ENCODE results near the gene KIAA0930.

KIAA0930 gene

GRCh38 chr22:45212992-45213751, 27.5 kb downstream of the KIAA0930 start:
- DNase-seq = no peak

- DNase-seq = no peak
These were observed 28.4 kb downstream of the KIAA0930 start for GRCh38 chr22:45212306-45212709.

DNA sequence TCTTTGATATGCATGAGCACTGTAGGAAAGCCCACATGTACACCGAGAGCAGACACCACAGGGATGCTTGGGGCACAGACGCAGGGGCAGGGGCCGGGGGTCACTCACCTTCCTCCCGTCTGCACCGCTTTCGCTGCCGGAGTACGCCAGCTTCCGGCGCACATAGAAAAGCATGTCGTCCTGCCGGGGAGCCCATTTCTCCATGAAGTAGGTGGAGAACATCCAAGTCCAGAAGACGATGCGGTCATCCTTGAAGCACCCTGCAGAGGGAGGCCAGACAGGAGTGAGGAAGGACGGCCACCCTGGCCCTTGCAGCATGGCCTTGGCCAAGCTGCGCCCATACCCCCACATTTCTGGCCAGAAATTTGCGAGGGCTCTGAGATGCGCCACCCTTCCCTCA, 28.8 kb downstream of the KIAA0930 start:
- DNase-seq = no peak

GRCh38 chr22:45211435-45211834, 29.3 kb downstream of the KIAA0930 start:
- DNase-seq = no peak

DNA sequence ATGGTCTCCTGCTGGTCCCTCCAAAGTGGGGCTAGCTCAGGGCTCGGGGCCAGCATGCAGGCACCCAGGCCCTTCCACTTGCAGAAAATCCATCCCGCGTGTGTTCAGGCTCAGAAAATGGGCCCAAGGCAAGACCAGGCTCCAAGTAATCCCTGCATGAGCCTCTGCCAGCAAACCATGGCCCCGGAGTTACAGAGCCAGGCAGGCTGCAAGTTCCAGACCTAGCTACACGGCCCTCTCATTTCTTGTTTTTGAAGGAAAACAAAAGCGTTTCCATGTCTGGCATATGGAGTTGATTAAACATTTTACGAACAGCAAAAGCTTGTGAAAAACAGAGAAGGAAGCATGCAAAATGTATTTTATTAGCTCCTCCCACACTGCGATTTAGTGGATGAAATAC, 29.7 kb downstream of the KIAA0930 start:
- no peak for DNase-seq

- no peak for DNase-seq
These were observed 30.1 kb downstream of the KIAA0930 start for GRCh38 chr22:45210577-45210976.

DNA sequence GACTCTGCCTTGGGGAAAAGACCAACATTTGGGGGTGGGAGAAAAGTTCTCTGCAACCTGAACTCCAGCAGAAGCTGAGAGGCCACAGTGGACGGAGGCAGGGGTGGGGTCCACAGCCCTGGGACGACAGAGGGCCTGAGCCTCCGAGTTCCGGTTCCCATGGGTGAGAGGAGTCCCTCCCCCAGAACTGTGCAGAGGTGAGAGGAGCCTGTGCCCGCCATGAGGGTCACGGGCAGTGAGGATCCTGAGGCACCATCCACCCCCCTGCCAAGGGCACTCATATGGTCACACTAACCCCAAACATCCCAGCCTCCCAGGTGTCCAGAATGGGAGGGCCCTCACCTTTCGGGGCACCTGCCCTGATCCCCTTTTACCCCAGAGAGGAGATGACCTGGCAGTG, 30.5 kb downstream of the KIAA0930 start:
- no peak for DNase-seq

- no peak for DNase-seq
These were observed 31.5 kb downstream of the KIAA0930 start for GRCh38 chr22:45208993-45209838.

- DNase-seq = no peak
These were observed 32.0 kb downstream of the KIAA0930 start for GRCh38 chr22:45208696-45208992.

DNA sequence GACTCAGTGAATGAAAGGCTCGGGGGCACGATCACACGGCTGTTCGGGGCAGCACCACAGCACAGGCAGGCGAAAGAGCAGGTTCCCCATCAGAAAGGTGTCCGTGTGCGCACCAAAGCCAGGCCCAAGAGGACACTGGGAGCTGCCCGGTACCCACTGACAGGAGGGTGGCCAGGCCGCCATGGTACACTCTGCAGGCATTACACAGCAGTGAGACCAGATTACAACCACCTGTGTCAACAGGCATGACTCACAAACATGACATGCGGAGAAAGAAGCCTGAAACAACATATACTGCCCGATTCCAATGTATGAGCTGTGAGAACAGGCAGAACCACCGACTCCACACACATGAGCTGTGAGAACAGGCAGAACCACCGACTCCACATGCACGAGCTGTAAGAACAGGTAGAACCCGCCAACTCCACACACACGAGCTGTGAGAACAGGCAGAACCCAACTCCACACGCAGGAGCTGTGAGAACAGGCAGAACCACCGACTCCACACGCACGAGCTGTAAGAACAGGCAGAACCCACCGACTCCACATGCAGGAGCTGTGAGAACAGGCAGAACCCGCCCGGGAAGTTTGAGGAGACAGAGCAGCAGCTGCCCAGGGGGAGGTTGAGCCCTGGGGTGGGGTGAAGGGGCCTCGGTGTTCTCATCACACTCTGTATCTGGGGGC, 32.6 kb downstream of the KIAA0930 start:
- no peak for DNase-seq

DNA sequence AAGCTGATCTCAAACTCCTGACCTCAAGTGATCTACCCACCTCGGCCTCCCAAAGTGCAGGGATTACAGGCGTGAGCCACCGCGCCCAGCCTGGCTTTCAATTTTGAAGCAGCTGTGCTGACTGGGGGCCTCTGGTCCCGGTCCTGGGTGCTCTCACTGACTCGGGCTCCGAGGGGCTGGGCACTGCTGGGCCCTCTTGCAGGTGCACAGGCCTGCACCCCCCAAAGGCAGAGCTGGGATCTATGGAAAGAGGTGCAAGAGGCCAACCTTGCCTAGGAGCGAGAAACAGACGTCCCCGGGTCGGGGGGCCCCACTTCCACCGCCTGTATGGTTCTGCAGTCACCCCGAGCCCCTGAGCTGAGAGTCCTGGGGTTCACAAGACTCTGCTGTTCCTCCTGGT, 33.2 kb downstream of the KIAA0930 start:
- DNase-seq = no peak

- no peak for DNase-seq
These were observed 34.5 kb downstream of the KIAA0930 start for GRCh38 chr22:45206233-45206632.

DNA sequence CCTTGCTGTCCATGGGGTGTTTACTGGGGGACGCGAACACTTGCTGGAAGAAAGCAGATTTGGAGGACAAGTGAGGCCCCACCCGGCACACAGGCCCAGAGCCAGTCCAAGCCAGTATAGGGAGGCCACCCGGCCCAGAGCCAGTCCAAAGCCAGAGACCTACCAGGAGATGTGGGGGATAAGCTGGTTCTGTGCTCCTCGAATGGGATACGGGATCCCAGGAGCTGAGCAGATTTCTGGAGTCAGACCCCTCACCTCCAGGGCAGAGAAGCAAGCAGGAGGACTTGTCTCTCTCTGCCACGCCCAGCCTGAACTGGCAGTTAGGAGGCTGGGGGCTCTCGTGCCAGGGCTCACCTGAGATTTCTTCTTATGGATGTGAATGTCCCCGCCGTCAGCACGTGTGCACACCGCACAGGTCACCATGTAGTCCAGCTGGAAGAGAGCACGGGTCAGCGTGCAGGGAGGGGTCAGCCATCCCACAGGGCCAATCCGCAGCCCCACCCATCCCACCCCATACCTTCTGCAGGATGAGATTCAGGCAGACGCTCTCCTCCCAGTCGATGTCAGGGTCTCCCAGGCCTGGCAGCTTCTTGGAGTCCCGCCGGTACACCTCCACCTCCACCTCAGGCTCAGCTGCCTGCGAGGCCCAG, 35.3 kb downstream of the KIAA0930 start:
- no peak for DNase-seq

DNA sequence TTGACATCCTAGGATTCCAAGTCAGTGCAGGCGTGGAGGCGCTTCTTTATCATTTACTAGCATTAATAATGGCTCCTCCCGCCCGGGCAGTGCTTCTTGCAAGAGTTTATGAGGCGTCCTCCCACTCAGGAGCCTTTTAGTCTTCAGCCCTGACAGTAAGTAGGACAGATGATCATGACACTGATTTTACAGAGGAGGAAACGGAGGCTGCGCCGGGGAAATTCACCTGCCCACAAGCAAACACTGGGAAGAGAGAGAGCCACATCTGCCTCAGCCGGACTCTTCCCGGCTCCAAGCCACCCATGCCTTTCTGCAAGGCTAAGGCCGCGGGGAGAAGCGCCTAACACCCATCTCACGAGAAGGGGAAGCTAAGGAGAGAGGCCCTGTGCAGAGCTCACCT, 35.9 kb downstream of the KIAA0930 start:
- no peak for DNase-seq

DNA sequence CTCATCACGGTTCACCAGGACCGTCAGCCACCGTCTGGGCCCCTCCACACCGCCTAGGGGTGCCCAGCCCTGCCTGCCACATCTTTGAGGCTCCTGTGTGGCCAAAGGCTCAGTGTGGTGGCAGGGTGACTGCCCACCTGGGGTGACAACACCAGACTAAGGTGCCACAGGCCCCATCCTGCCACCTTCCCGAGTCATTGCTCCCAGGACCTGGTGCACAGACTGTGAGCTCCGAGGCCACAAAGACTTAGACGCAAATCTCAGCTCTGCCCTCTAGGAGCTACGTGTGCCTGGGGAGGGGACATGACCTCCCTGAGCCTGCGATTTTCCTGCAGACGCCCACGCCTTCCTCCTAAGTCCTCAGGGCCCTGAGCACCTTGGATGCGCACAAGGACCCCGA, 36.5 kb downstream of the KIAA0930 start:
- no peak for DNase-seq

GRCh38 chr22:45203150-45203951, 37.3 kb downstream of the KIAA0930 start:
- DNase-seq = no peak

DNA sequence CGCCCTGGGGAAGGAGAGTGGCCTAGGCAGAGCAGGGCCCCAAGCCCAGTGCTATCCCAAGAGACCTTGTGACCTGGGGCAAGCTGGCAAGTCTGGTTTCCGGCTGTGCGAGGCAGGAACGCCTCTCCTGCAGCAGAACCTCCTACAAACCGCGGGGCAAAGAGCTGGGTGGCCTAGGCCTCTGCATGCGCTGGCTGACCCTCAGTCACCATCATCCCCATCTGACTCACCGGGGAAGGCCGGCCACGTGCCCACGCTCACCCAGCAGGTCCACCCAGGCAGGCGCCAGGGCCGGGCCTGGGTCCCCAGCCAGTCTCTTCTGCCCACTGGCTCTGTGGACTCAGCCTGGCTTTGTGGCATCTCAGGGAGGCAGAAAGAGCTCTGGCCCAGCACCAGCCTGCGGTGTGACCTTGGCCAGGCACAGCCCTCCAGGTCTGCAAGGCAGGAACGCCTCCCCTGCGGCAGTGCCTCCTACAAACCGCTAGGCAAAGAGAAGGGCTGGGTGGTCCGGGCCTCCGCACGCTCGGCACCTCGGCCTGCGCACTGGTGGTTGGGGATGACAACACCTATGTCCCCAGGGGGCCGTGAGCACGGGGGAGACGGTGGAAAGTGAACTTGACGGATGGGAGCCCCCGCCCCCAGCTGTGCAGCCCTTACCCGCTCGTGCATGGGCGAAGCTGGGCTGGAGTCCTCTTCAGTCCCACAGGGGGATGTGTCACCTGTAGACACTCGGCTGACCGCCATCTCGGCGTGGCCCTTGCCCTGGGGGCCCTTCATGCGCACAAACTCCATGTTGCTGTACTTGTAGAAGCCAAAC, 38.2 kb downstream of the KIAA0930 start:
- DNase-seq = no peak

- DNase-seq = peak; percentile 3
These were observed 38.9 kb downstream of the KIAA0930 start for GRCh38 chr22:45201678-45202332.

- DNase-seq = no peak
These were observed 39.7 kb downstream of the KIAA0930 start for GRCh38 chr22:45200860-45201511.

- DNase-seq = no peak
These were observed 40.5 kb downstream of the KIAA0930 start for GRCh38 chr22:45200230-45200629.

DNA sequence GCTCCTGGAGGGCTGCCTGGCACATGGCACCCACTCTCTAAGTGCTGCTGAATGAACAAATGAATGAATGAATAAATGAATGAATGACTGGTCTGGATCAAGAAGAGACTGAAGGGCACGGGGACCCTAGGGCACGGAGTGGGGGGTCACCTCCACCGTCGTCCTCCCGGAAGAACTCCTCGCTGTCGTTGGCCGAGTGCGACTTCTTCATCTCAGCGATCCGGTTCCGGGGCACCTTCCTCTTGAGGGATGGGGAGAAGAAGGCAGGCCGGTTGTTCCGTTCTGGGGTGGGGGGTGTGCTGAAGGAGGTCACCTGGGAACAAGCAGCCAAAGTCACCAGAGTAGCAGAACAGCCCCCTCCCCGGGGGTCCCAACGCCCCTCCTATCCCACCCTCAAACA, 41.0 kb downstream of the KIAA0930 start:
- DNase-seq = no peak

All from NCI-H2029 (cell line).